Kasumi-1 (cell line): ENCODE measurements around the gene IL37.

ENCODE experiments used
- DNase-seq, 2 experiments: peaks; one replicate each; lab custom pipeline; 2025; lab: John Stamatoyannopoulos, UW

IL37 gene

DNA sequence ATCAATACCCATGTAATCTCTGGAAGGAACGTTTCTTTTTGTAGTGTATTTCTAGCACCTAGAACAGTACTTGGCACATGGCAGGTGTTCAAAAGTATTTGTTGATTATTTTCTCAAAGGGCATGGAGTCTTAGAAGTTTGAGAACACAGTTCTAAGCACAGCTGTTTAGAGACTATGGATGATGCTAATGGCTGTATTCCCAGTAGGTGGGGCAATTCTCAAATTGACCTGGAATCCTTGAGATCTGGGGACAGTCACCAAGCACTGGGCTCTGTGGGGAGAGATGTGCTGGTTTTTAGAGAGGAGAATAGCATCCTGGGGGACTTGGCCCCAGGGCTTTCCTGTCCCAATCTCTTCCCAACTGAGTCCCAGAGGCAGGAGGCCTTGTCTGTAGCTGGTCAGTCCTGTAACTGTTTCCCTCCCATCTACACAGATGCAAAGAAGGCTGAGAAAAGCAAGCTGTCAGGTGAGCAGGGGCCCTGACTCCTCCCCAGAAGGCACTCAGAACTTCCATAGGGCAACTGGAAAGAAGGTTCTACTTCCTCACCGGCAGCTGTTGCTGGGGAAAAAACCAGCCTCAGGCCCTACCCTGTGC, 49.4 kb downstream of the IL37 start:
- no peak for DNase-seq

DNA sequence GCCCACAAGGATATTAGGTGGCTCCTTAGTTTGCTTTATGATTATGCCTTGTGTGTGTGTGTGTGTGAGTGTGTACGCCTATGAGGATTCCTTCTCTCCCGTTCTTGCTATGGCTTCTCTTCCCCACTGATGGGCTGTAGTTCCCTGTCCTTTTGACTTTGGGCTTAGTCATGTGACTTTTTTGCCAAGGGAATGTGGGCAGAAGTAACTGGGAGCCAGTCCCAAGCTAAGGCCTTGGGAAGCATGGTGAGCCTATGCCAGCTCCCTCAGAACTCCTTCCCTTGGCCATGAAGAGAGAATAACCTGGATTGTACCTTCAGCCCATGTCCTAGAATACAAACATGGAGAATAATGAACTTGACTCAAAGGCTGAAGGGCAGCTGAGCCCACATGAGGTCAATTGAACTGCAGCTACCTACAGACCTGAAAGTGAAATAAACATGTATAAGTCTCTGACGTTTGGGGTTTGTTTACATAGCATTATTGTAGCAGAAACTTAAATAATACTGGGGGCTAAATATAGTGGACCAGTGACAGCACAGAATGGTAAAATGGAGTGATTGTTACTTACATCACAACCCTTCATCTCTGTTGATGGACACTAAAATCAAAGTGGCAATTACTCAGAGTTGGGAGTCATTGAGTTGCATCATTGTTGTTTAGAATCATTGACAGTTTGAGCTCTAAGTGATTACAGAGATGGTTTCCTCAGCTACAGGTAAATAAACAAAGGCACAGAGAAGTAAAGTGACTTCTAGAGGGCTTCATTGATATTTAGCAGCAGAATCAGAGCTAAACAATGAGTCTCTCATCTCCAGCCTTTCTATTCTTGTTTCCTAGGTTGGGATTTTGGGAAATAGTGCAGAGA, 51.6 kb downstream of the IL37 start:
- no peak for DNase-seq

DNA sequence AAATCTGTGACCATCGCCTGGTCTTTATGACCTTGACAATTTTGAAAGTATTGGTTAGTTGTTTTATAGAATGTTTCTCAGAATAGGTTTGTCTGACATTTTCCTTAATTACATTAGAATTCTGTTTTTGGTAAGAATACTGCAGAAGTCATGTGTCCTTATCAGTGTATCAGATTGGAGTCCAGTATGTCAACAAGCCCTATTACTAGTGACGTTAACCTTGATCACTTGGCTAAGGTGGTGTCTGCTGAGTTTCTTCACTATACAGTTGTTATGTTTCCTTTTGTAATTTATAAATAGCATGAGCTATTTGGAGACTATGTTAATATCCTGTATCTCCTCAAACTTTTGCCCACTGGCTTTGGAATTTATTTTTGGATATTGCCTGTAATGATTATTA, 56.1 kb downstream of the IL37 start:
- no peak for DNase-seq
